Left hindlimb (tissue), 1 donor: Measurements from ENCODE around the gene ATF4.

Source experiments
- DNase-seq: peaks from one replicate; pipeline ENCODE4 v3.0.0-alpha.2; 2018

Gene ATF4

GRCh38 chr22:39562839-39563489 lies 42.6 kb downstream of the ATF4 start:
- DNase-seq = no peak

GRCh38 chr22:39563571-39564428 lies 43.4 kb downstream of the ATF4 start:
- no peak for DNase-seq

- no peak for DNase-seq
These were observed 45.1 kb downstream of the ATF4 start for GRCh38 chr22:39565414-39565944.

- DNase-seq = no peak
These were observed 47.0 kb downstream of the ATF4 start for GRCh38 chr22:39567135-39567946.

GRCh38 chr22:39568278-39568981 lies 48.1 kb downstream of the ATF4 start:
- DNase-seq = no peak

- no peak for DNase-seq
These were observed 48.7 kb downstream of the ATF4 start for GRCh38 chr22:39569066-39569465.

- no peak for DNase-seq
These were observed 49.9 kb downstream of the ATF4 start for GRCh38 chr22:39570226-39570625.

GRCh38 chr22:39570665-39571064 lies 50.3 kb downstream of the ATF4 start, which contains the start of gene CACNA1I:
TSS of gene CACNA1I (plus strand) at chr22:39570753. CDS start at chr22:39570753, 0 bp downstream.
- no peak for DNase-seq

GRCh38 chr22:39571538-39571937 lies 51.2 kb downstream of the ATF4 start:
- no peak for DNase-seq
